Measurements from ENCODE around the gene RNF14. TPM values are rescaled to one million over a fixed set of nuclear protein-coding genes. Genes with fewer than 3 reads are reported as not detected.
"Not testable (repeated sequence)": the region's sequence is repeated elsewhere in the genome, so short reads cannot be mapped to it uniquely, and the experiment has no call there.

Gene RNF14
- polyA plus RNA-seq, 10 donors: 36.6 to 51.9 (median 41.0) TPM

GRCh38 chr5:142013734-142014521 is 45.0 kb downstream of the RNF14 start:
- peak in 1 of 3 donors; percentile 34 for DNase-seq

- DNase-seq: peak in 2 of 3 donors; percentile 32 to 66
Observed at GRCh38 chr5:142014911-142015584, 46.1 kb downstream of the RNF14 start.

- DNase-seq: peak in 1 of 3 donors; percentile 36
Observed at GRCh38 chr5:142015781-142016533, 47.1 kb downstream of the RNF14 start.

GRCh38 chr5:142016556-142016955 is 47.7 kb downstream of the RNF14 start:
- no peak for DNase-seq

GRCh38 chr5:142017832-142018427 is 49.0 kb downstream of the RNF14 start:
- DNase-seq: no peak

GRCh38 chr5:142020122-142020659 is 51.3 kb downstream of the RNF14 start:
- DNase-seq: no peak

- no peak for DNase-seq
Observed at GRCh38 chr5:142023836-142024235, 54.9 kb downstream of the RNF14 start.

- DNase-seq: peak; percentile 86 to 97 (median 90)
Observed at GRCh38 chr5:142024771-142025304, 55.9 kb downstream of the RNF14 start.

GRCh38 chr5:142025637-142026036 is 56.7 kb downstream of the RNF14 start:
- no peak for DNase-seq

- DNase-seq: no peak
Observed at GRCh38 chr5:142032150-142032549, 63.2 kb downstream of the RNF14 start.

GRCh38 chr5:142032747-142033631 is 64.1 kb downstream of the RNF14 start:
- DNase-seq: no peak

- not testable (repeated sequence) for DNase-seq
Observed at GRCh38 chr5:142033632-142034567, 65.0 kb downstream of the RNF14 start.

GRCh38 chr5:142034994-142035393 is 66.1 kb downstream of the RNF14 start:
- DNase-seq: no peak

- no peak for DNase-seq
Observed at GRCh38 chr5:142036918-142037317, 68.0 kb downstream of the RNF14 start.

GRCh38 chr5:142037599-142037998 is 68.7 kb downstream of the RNF14 start:
- not testable (repeated sequence) for DNase-seq

- DNase-seq: no peak
Observed at GRCh38 chr5:142038735-142039134, 69.8 kb downstream of the RNF14 start.

Data from muscle of back (tissue), 11 donors.